Esophagus squamous epithelium (tissue), 5 donors: ENCODE measurements around the gene GBA2. TPM values are rescaled to one million over a fixed set of nuclear protein-coding genes. Genes with fewer than 3 reads are reported as not detected.

Source experiments
- DNase-seq: peaks from one replicate; lab custom pipeline; 2025; lab: John Stamatoyannopoulos, UW
- H3K27ac ChIP-seq, 4 donors: fragments of 200-600 bp; sonication (generic); one replicate each; pipeline ENCODE4 v1.5.1; 2016 to 2019; ENCODE audit warnings: mild to moderate bottlenecking in 1 of 4
- H3K27me3 ChIP-seq, 4 donors: fragments of 200-600 bp; sonication (generic); 1 replicate in 3 of 4; 2 replicates in 1 of 4; pipeline versions ENCODE4 v1.5.1 to v1.6.0; 2017 to 2021; ENCODE audit warnings: antibody characterized with exemption in 1 of 4
- H3K36me3 ChIP-seq, 3 donors: fragments of 200-600 bp; sonication (generic); one replicate each; pipeline ENCODE4 v1.5.1; 2016 to 2019
- H3K4me1 ChIP-seq, 3 donors: fragments of 200-600 bp; sonication (generic); one replicate each; pipeline ENCODE4 v1.5.1; 2017 to 2019
- H3K4me3 ChIP-seq, 4 donors: fragments of 200-600 bp; sonication (generic); 1 replicate in 3 of 4; 2 replicates in 1 of 4; pipeline ENCODE4 v1.5.1; 2016 to 2019; ENCODE audit warnings: mild to moderate bottlenecking in 2 of 4, moderate library complexity in 1 of 4
- H3K9me3 ChIP-seq, 3 donors: fragments of 200-600 bp; sonication (generic); one replicate each; pipeline ENCODE4 v1.5.1; 2016 to 2019
- POLR2A ChIP-seq, 4 donors: fragments of 450-650 bp; IDR thresholded peaks; one replicate each; pipeline ENCODE4 v1.6.1; 2017; ENCODE audit warnings: antibody characterized with exemption in 4 of 4, mild to moderate bottlenecking in 4 of 4, moderate library complexity in 3 of 4
- WGBS, 2 donors: methylation state at CpG; one replicate each; pipeline ENCODE4 v1.1.5; 2018; 5-methylcytosine and 5-hydroxymethylcytosine counted together
- intact Hi-C: fragments of 100-400 bp; cut with DNase I; formaldehyde crosslinking; loops from one replicate; pipeline ENCODE4 v1.15.0; 2022
- total RNA-seq, 4 donors: library from RNA; depleted of rRNA; stranded (reverse); fragments of >200 nt; gene quantifications; one replicate each; pipeline ENCODE4 v1.1.0, GENCODE V29; 2016
- TF ChIP-seq, protein P1 (sequence below), 6 experiments: fragments of 450-650 bp in 4 of 6; fragments of 200-600 bp in 2 of 6; sonication (generic) in 2 of 6; IDR thresholded peaks; one replicate each; pipeline ENCODE4 v1.5.1; 2016 to 2019; ENCODE audit warnings: antibody characterized with exemption in 6 of 6, mild to moderate bottlenecking in 4 of 6, moderate library complexity in 4 of 6
- donor health status: DM: yes; HTN: yes; CAD: no.

GBA2 gene
- total RNA-seq = 10 to 100 TPM; 14.1 to 61.8 (median 42.0) TPM

DNA sequence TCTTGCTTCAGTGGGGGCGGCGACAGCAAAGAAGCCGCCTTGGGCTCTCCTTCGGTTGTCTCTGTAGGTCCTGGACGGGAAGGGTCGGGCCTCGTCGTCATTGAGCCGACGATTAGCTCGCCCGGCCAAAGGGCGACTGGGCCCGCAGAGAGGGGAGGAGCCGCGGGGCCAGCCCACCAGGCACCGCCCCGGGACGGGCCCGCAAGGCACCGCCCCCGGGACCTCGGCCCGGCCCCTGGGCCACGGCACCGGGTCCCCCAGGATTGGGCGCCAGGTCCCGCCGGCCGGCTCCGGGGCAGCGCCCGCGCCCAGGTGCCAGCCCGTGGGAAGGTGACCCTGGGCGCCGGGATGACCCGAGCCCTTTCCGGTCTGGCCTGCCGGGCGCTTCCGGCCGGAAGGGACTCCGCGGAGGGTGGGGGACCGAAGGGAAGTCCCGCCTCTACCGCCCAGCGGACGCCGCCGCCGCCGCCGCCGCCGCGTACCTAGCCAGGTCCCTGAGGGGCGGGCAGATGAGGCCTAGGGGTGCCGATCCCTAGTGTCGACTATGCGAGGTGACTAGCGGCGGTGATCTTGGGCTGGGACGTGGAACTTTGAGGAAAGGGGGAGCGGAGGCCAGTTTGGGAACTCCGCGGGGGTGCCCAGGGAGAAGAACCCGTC lies at the start of gene GBA2, which contains the start of gene RGP1:
Gene GBA2 (minus strand): TSS at position 371 of the 657 bp plus-strand sequence. CDS start 524 bp downstream, outside the sequence.
Gene RGP1 (plus strand): TSS at position 430 of the 657 bp plus-strand sequence. CDS start 469 bp downstream, outside the sequence.
- Histone ChIP-seq H3K4me3 (peak within 1 kb of the TSS; percentile 83 to 99 (median 90)), H3K27ac (peak within 1 kb of the TSS; percentile 90 to 97 (median 94)), H3K9me3 (no peaks in the 10 kb centered on the region), H3K4me1 (peaks cover 34 to 61% (median 34%) of the 10 kb centered on the region in 3 donors), H3K27me3 (no peaks in the 10 kb centered on the region), H3K36me3 (peaks cover 14 to 49% (median 26%) of the 10 kb centered on the region in 3 donors)
- intact Hi-C loops = no loop called here
- TF ChIP-seq, protein P1, sequence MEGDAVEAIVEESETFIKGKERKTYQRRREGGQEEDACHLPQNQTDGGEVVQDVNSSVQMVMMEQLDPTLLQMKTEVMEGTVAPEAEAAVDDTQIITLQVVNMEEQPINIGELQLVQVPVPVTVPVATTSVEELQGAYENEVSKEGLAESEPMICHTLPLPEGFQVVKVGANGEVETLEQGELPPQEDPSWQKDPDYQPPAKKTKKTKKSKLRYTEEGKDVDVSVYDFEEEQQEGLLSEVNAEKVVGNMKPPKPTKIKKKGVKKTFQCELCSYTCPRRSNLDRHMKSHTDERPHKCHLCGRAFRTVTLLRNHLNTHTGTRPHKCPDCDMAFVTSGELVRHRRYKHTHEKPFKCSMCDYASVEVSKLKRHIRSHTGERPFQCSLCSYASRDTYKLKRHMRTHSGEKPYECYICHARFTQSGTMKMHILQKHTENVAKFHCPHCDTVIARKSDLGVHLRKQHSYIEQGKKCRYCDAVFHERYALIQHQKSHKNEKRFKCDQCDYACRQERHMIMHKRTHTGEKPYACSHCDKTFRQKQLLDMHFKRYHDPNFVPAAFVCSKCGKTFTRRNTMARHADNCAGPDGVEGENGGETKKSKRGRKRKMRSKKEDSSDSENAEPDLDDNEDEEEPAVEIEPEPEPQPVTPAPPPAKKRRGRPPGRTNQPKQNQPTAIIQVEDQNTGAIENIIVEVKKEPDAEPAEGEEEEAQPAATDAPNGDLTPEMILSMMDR (IDR thresholded peaks at IDR 0.05) = peak in 2 of 6 experiments; percentile 5 to 13
- TF ChIP-seq POLR2A (IDR thresholded peaks at IDR 0.05) = peak in 2 of 4 donors; percentile 75 to 78
- no peak for DNase-seq
- WGBS, 2 donors = 0% methylated on average over 4 of the region's 69 CpGs; no CpG with 5 or more reads in 1 of the 2 donors

GRCh38 chr9:35797311-35798109 lies 48.5 kb upstream of the GBA2 start:
- WGBS, 2 donors = 82 to 90% methylated on average over 6 of the region's 6 CpGs
- H3K27ac ChIP-seq = no peak overlapping the region

DNA sequence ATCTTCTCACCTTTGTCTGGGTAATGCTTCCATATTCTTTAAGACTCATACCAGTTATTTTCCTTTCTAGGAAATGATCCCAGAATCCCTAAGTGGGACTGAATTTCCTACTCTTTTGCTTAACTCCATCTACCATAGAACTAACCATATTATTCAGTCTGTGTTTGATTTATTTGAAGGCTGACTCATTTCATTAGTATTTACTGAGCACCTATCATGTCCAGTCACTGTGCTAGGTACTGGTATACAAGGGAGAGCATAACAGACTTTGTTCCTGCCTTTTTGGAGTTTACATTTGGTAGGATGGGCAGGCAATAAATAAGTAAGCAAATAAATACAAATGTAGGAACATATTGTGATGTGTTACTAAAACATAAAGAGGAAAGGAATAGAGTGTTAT lies 46.7 kb upstream of the GBA2 start:
- H3K36me3 ChIP-seq = peaks cover 0 to 7% (median 0%) of the 10 kb centered on the region in 3 donors
- peaks cover 5 to 36% (median 15%) of the 10 kb centered on the region in 3 donors for H3K4me1 ChIP-seq
- H3K27me3 ChIP-seq = peaks cover 0 to 23% (median 0%) of the 10 kb centered on the region in 4 donors
- DNase-seq = no peak
- H3K4me3 ChIP-seq = no peak overlapping the region
- no peak overlapping the region for H3K27ac ChIP-seq
- intact Hi-C loops = no loop called here
- no peak for TF ChIP-seq POLR2A (IDR thresholded peaks at IDR 0.05)
- H3K9me3 ChIP-seq = no peaks in the 10 kb centered on the region

More at GRCh38 chr9:35797311-35798109, 48.5 kb upstream of the GBA2 start:
- H3K4me3 ChIP-seq = no peak overlapping the region
- DNase-seq = no peak
- H3K4me1 ChIP-seq = peaks cover 0 to 18% (median 12%) of the 10 kb centered on the region in 3 donors
- intact Hi-C loops = no loop called here
- H3K9me3 ChIP-seq = no peaks in the 10 kb centered on the region
- TF ChIP-seq, protein P1 (IDR thresholded peaks at IDR 0.05) = no peak
- TF ChIP-seq POLR2A (IDR thresholded peaks at IDR 0.05) = no peak
- peaks cover 0 to 24% (median 0%) of the 10 kb centered on the region in 3 donors for H3K36me3 ChIP-seq
- peaks cover 0 to 5% (median 0%) of the 10 kb centered on the region in 4 donors for H3K27me3 ChIP-seq

DNA sequence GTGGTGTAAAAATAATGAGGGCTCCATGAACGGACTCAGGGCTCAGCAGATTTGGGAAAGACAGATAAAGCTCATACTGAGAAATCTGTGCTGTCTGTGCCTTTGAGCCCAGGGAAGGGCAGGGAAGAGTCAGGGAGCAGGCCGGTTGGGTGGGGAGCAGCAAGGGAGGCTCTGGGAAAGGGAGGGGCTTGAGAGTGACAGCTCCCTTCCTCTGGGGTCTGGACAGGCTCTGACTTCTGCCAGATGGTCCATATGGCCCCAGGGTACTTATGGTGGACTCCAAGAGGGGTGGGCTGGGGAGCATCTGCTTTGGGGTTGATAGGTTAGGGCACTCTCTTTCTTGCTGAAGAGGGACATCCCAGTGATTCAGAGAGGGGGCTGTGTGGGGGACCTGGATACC lies 44.4 kb upstream of the GBA2 start:
- Histone ChIP-seq H3K36me3 (no peaks in the 10 kb centered on the region), H3K27me3 (peaks cover 0 to 27% (median 0%) of the 10 kb centered on the region in 4 donors), H3K27ac (peak overlapping the region in 1 of 4 donors; percentile 5), H3K4me1 (peaks cover 5 to 43% (median 18%) of the 10 kb centered on the region in 3 donors), H3K9me3 (no peaks in the 10 kb centered on the region), H3K4me3 (peak overlapping the region in 1 of 4 donors; percentile 32)
- TF ChIP-seq, protein P1 (IDR thresholded peaks at IDR 0.05) = no peak
- TF ChIP-seq POLR2A (IDR thresholded peaks at IDR 0.05) = no peak
- intact Hi-C loops = loop anchor here (5.0 kb wide), 1 partner anchor 89 kb away; no protein-coding TSS in a partner anchor
- DNase-seq = no peak
- 78 to 84% methylated on average over 2 of the region's 2 CpGs for WGBS, 2 donors

GRCh38 chr9:35792826-35793225 lies 43.8 kb upstream of the GBA2 start:
- no peak for TF ChIP-seq POLR2A (IDR thresholded peaks at IDR 0.05)
- TF ChIP-seq, protein P1 (IDR thresholded peaks at IDR 0.05) = no peak
- DNase-seq = no peak
- H3K36me3 ChIP-seq = no peaks in the 10 kb centered on the region
- intact Hi-C loops = loop anchor here (5.0 kb wide), 1 partner anchor 89 kb away; no protein-coding TSS in a partner anchor
- H3K9me3 ChIP-seq = no peaks in the 10 kb centered on the region
- H3K4me3 ChIP-seq = peak overlapping the region in 1 of 4 donors; percentile 32
- peaks cover 5 to 43% (median 18%) of the 10 kb centered on the region in 3 donors for H3K4me1 ChIP-seq
- peaks cover 0 to 27% (median 0%) of the 10 kb centered on the region in 4 donors for H3K27me3 ChIP-seq
- no peak overlapping the region for H3K27ac ChIP-seq
- WGBS, 2 donors = 74 to 81% methylated on average over 2 to 6 of the region's 14 CpGs
